ENCODE data around the gene SP1. TPM values are rescaled to one million over a fixed set of nuclear protein-coding genes. Genes with fewer than 3 reads are reported as not detected.
A peak's percentile ranks its signal among the peaks of the same experiment; 100 is the strongest.
"Not testable (repeated sequence)": the region's sequence is repeated elsewhere in the genome, so short reads cannot be mapped to it uniquely, and the experiment has no call there.

SP1 gene
- polyA plus RNA-seq, 4 donors: 67.0 to 85.0 (median 78.8) TPM

DNA sequence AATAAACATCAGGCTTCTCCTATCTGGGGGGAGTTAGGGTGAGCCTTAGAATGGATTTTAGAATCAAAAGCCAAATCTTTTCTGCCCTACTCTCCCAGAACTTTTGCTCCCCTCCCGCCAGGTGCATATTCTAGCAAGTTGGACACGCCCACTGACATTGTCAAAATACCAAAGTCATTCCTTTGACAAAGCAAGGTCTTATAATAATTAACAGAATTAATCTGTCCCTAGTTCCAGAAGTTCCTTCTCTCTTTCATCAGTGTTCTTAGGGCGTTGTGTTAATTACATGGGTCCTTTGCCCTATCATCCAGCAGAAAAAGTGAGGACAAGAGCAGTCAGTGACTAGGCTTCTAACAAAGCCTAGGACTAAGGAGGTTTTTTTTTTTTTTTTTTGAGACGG, 64.0 kb downstream of the SP1 start:
- DNase-seq (ENCODE audit: low read depth in 4 of 4, low spot score in 3 of 4): no peak

DNA sequence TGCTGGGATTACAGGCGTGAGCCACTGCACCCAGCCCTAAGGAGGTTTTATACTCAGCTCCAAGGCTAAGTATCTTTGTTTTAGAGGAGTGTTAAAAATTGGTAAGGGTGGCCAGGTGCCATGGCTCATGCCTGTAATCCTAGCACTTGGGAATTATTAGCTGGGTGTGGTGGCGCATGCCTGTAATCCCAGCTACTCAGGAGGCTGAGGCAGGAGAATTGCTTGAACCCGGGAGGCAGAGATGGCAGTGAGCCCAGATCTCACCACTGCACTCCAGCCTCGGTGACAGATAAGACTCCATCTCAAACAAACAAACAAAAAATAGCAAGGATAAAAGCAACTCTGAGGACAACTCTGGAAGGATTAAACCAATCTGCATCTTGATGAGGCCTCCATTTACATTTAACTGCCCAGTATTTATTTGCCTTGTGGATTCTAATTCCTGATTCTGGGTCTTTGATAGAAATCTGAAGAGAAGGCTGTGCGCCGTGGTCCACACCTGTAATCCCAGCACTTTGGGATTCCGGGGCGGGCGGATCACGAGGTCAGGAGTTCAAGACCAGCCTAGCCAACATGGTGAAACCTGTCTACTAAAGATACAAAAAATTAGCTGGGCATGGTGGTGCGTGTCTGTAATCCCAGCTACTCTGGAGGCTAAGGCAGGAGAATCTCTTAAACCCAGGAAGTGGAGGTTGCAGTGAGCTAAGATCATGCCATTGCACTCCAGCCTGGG, 64.8 kb downstream of the SP1 start:
- DNase-seq (ENCODE audit: low read depth in 4 of 4, low spot score in 3 of 4): not testable (repeated sequence)

DNA sequence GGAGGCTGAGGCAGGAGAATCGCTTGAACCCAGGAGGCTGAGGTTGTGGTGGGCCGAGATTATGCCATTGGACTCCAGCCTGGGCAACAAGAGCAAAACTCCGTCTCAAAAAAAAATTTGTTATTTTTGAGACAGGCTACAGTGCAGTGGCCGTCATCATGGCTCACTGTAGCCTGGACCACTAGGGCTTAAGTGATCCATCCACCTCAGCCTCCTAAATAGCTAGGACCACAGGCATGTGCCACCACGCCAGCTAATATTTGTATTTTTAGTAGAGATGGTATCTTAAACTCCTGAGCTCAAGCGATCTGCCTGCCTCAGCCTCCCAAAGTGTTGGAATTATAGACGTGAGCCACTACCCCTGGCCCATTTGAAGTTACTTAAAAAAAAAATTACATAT, 71.0 kb downstream of the SP1 start:
- no peak for DNase-seq (ENCODE audit: low read depth in 4 of 4, low spot score in 3 of 4)

DNA sequence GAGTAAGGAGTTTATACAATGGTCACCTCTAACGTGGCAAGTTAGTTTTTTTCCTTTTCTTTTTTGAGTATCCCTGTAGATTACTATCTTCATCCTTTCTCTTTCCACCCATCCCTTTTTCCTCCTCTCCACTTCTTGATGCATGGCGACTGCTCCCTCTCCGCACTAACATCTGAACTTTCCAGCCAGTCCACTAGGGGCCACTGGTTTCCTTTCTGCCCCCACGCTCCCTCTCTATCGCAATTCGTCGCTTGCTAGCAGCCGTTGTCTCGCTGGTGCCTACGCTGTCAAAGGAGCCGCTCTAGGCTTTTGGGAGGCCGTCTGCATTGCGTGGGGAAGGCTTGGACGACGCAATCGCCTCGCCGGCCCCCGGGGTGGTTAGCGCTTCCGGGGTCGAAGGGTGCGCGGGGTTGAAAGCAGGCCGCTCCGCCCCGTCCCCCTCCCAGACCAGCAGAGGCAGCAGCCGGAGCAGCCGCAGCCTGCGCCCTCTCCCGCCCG, 71.7 kb downstream of the SP1 start, which contains the start of gene PCBP2:
PCBP2 (plus strand) TSS at position 442 of the 498 bp plus-strand sequence. CDS start 2,699 bp downstream, outside the sequence.
- DNase-seq (ENCODE audit: low read depth in 4 of 4, low spot score in 3 of 4): peak; percentile 90 to 98 (median 98)

DNA sequence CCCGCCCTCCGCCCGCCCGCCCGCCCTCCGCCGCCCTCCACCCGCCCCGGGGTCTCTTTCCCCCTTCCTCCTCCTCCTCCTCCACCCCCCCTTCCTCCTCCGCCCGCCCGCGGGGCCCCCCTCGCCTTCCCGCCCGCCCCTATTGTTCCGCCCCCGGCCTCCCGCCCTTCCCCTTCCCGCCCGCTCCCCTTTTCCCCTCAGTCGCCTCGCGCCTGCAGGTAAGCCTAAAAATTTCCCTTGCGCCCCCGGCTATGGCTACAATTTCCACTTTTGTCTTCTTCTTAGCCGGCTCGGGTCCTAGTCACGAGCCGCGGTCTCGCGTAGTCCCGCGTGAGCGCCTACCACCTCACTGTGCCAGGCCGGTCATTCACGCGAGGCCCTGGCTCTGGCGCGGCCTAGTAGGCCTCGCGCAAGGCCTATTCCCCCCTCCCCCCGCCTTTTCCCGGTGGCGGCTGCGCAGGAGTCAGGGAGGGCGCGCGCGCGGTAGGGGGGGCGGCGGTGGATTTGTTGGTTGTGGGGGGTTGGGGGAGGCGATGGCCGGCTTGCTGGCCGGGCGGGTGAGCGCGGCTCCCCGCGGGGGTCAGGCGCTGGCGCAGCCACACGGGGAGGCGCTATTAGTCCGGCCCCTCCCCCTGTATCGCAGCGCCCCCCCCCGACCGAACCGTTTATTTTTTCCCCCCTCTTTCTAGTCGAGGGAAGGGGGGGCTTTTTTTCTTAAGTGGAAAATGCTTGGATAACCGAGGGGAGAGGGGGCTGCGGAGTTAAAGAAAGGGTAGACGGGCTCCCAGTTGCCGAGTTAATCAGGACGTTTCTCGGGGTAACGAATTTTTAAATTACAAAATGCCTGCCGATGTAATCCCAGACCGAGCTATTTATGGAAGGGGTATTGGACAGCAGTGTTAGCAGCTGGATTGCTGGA, 72.4 kb downstream of the SP1 start:
- DNase-seq (ENCODE audit: low read depth in 4 of 4, low spot score in 3 of 4): peak; percentile 70 to 81 (median 76)

DNA sequence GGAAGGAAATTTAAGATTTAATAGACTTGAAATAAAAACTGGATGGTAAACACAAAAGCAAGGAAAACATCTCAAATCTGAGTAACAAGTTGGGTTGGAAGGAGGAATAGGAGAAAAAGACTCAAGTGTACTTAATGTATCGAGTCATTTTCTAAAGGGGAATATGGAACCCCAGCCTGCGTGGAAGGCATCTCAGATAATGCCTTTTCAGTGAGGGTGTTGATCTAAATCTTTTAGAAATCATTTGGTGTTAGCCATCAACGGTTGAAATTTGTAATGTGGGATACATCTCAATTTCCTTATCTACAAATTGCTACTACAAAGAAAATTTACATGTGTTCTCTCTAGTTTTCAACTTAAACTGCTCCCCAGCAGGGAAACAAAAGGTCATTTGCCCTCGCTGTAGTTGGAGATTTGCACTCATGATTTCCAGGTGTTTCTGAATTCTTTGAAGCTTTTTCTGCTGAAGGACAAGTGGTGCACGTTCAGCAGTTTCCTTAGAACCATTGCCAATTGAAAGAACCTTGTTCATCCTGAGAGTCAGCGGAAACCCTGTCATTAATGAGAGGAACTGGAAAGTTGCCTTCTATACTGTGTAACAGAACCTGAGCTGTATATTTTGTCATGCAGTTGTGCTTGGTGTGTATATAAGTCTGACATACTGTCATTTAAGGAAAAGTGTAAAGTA, 74.1 kb downstream of the SP1 start:
- no peak for DNase-seq (ENCODE audit: low read depth in 4 of 4, low spot score in 3 of 4)

DNA sequence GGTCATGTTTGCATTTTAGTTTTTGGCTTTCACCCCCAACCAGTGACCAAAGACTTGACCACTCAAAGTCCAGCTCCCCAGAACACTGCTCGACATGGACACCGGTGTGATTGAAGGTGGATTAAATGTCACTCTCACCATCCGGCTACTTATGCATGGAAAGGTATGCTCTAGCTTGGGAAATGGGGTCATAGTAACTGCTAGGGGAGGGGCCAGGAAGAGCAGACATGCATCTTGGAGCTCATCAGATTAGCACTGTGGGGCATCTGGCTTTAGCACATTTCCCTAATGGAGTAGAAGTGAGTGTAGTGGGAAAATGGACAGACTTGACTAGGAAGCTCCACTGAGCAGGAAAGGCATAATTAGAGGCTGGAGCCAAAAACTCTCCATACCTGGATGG, 74.7 kb downstream of the SP1 start:
- no peak for DNase-seq (ENCODE audit: low read depth in 4 of 4, low spot score in 3 of 4)

DNA sequence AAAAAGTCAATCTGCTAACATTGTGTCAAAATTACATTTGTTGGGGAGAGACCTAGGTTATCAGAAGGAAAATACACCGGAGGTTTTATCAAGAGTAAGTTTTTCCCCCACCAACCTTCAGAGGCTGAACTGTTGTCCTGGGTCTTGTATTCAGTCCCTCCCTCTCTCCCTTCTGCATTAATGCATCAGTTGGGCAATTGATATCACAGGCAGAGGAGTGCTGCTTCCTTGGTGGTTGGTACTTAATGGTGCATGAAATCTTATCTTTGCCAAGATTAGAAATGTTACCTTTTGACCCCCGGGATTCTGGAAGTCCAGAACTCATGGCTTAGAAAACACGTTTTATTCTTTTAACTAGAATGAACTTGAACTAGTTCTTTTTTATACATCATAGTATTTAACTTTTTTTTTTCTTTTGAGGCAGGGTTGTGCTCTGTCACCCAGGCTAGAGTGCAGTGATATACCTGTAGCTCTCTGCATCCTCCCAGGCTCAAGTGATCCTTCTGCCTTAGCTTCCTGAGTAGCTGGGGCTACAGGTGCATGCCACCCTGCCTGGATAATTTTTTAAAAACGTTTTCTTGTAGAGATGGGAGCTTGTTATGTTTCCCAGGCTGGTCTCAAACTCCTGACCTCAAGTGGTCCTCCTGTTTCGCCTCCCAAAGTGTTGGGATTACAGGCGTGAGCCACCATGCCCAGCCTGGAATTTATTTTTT, 76.8 kb downstream of the SP1 start:
- DNase-seq (ENCODE audit: low read depth in 4 of 4, low spot score in 3 of 4): no peak

DNA sequence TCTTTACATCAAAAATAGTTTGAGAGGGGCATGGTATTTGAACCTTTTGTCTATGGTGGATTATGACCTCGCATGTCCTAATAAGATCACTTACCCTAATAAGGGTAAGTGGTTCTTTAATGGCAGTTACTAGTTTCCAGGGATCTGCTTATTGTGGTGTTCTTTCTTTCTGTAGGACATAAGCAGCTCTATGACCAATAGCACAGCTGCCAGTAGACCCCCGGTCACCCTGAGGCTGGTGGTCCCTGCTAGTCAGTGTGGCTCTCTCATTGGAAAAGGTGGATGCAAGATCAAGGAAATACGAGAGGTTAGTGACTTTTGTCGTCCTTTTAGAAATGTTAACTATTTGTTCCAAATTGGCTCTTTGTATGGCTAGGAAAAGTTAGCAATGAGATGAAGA, 79.1 kb downstream of the SP1 start:
- no peak for DNase-seq (ENCODE audit: low read depth in 4 of 4, low spot score in 3 of 4)

DNA sequence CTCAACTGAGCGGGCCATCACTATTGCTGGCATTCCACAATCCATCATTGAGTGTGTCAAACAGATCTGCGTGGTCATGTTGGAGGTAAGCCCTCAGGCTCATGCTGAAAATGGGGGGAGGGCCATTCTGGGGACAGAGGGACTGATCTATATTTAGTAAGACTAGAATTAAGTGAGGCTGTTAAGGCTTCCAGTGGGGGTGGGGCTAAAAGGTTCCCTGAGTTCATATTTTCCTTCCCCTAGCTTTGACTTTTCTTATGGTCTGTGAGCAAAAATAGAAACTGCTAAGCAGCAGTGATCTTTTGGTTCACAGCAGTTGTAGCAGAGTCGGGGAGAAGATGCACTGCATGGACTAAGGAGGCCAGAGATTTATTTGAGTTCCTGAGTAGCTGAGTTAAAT, 81.1 kb downstream of the SP1 start:
- no peak for DNase-seq (ENCODE audit: low read depth in 4 of 4, low spot score in 3 of 4)

DNA sequence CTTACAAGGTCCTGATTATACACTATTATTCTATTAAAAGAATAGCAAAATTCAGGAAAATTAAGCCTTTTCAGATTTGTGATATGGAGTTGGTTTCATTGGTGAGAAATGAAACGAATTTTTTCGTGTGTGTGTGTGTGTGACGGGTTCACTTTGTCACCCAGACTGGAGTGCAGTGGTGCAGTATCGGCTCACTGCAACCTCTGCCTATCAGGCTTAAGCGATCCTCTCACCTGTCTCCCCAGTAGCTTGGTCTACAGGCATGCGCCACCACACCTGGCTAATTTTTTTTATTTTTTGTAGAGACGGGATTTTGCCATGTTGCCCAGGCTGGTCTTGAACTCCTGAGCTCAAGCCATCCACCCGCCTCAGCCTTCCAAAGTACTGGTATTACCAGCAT, 81.6 kb downstream of the SP1 start:
- DNase-seq (ENCODE audit: low read depth in 4 of 4, low spot score in 3 of 4): no peak

DNA sequence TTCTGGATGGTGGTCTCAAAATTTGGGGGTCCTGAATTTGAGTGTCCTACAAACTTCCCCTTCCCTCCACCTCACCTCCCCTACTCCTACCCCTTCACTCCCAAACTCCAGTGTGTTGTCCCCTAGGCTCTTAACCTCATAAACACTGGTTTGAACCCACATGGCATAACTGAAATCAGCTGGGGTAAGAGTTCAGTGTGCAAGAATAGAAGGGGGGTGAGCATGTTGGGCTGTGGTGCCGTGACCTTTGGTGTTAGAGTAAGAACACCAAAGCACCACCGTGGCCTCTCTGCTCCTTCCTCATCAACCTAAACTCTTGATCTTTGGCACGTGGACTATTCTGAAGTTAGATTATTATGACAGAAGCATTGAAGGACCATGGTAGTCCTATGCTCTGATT, 83.0 kb downstream of the SP1 start:
- DNase-seq (ENCODE audit: low read depth in 4 of 4, low spot score in 3 of 4): no peak

DNA sequence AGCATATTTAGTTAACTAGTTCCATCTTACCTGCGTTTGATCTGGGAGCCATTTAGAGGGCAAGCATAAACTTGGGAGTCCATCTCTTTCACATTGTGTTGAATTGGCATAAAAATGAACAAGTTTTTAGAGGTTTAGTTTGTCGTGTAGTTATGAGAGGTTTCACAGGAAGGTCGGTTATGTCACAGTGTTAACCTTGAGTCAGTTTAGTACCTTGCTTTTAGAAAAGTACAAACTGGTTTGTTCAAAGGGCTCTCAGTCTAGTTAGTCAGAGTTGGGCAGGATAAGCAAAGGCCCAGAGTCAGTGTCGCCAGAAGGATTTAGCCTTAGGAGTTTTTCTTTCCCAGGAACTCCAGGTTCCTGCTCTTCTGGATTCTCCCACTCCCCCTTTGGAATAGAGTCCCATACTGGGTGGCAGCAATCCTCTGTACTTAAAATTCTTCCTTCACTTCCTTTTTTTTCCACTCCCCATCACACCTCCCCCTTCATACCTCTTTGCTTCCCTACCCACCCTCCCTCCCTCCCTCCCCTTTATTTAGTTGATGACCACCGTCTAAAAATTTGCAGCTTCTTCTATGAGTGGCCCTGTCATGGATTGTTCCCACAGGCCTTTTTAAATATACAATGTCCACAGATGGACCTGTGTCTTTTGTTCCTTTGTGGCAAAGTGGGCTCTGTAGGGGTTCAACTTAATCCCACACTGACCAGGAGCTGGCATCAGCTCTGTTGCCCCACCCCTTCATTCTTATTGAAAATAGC, 84.0 kb downstream of the SP1 start:
- DNase-seq (ENCODE audit: low read depth in 4 of 4, low spot score in 3 of 4): no peak

DNA sequence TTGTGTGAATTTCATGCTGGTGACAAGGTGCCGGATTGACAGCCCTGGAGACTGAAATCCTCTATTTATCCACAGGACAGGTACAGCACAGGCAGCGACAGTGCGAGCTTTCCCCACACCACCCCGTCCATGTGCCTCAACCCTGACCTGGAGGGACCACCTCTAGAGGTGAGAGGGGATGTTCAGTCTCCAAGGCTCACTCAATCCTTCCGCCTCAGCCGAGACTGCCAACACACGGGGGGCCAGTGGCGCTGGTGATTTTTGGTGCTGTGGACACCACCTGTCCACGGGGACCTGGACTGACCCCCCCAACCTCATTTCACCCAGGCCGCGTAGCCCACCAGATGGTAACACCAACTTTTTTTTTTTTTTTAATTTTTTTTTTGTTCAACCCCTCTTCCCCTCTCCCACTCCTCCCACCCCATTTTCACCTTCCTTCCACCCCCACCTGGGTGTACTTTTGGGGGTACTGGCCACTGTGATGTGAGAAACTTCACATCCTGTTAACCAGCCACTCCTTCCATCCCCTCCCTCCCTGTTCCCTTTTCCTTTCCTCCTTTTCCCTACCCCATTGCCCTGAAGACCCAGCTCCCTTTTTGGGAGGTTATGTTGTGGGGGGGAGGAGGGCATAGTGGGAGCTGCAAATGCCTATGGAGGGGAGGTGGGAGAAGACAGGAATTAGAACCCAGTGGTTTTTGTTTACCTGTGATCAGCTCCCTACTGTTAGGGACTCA, 84.9 kb downstream of the SP1 start:
- no peak for DNase-seq (ENCODE audit: low read depth in 4 of 4, low spot score in 3 of 4)

DNA sequence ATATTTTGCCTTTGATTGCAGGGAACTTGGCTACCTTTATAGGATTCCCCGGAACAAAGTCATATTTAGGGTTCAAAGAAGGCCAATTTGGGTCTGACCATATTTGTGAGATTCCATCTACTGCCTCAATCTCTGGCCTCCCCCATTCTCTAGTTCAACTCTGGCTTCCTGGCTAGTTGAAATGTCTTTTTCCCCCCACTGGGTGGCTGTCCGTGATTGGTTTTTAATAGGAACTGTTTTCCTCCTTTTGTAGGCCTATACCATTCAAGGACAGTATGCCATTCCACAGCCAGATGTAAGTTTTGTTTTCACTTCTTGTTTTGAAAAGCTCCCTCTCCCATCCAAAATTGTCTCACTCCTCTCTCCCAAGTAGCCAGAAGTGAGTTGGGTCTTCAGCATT, 85.7 kb downstream of the SP1 start:
- no peak for DNase-seq (ENCODE audit: low read depth in 4 of 4, low spot score in 3 of 4)

Measured in right renal pelvis (tissue), 4 donors.